ENCODE data around the gene KIFAP3. TPM values are rescaled to one million over a fixed set of nuclear protein-coding genes. Genes with fewer than 3 reads are reported as not detected.

The KIFAP3 gene
- total and polyA plus RNA-seq, 2 of the 8 experiments (the other 6 are each of a cell fraction or from before 2014, with no cell fraction given) = 1.3 to 3.2 TPM

GRCh38 chr1:170017478-170017877 lies 57.0 kb downstream of the KIFAP3 start:
- H2BK5ac ChIP-seq (ENCODE audit: low read depth, low read length) = no peak overlapping the region
- H3K36me3 ChIP-seq (ENCODE audit: control insufficient read depth in 2 of 4, insufficient read depth in 4 of 4, low read length in 3 of 4) = no peaks in the 10 kb centered on the region
- no peak overlapping the region for H3K18ac ChIP-seq (ENCODE audit: extremely low read depth, low read length)
- no peak overlapping the region for H3K23ac ChIP-seq (ENCODE audit: insufficient read length)
- no peak overlapping the region for H3K9ac ChIP-seq (replicated peaks in 1 of 4; ENCODE audit: extremely low read depth in 1 of 4, low read depth in 3 of 4, low read length in 3 of 4)
- no peaks in the 10 kb centered on the region for H4K20me1 ChIP-seq (replicated peaks in 1 of 2; ENCODE audit: control insufficient read depth in 1 of 2, insufficient read depth in 2 of 2, low read length in 2 of 2)
- H2AK5ac ChIP-seq (ENCODE audit: low read depth, low read length) = no peak overlapping the region
- H3K79me2 ChIP-seq (ENCODE audit: control insufficient read depth in 1 of 2, insufficient read depth in 2 of 2, low read length in 2 of 2) = no peaks in the 10 kb centered on the region
- 89% methylated on average over 2 of the region's 2 CpGs; no CpG with 5 or more reads in 1 of the 2 experiments for WGBS, 2 experiments (ENCODE audit: extremely low coverage in 1 of 2, insufficient coverage in 1 of 2, insufficient read length in 1 of 2, insufficient replicate concordance in 2 of 2, low coverage in 1 of 2, low lambda C conversion rate in 2 of 2, missing lambda C conversion rate in 1 of 2)
- no peaks in the 10 kb centered on the region for H3K4me1 ChIP-seq (replicated peaks in 1 of 4; ENCODE audit: control insufficient read depth in 3 of 4, insufficient read depth in 4 of 4, low read length in 3 of 4)
- no peak overlapping the region for H3K4ac ChIP-seq (replicated peaks; ENCODE audit: insufficient read length, low read depth, low read length)
- no peak for FAIRE-seq
- H3K4me3 ChIP-seq (ENCODE audit: extremely low read depth in 1 of 4, insufficient read depth in 2 of 4, low read depth in 3 of 4, low read length in 4 of 4) = no peak overlapping the region
- no peak overlapping the region for H2BK15ac ChIP-seq (ENCODE audit: low read length)
- H2AFZ ChIP-seq (ENCODE audit: low read length) = no peak overlapping the region
- H4K5ac ChIP-seq (ENCODE audit: insufficient read length, low read depth, low read length) = no peak overlapping the region
- no peak overlapping the region for H3K4me2 ChIP-seq (ENCODE audit: insufficient read depth in 1 of 2, low read depth in 2 of 2, low read length in 2 of 2)
- CTCF ChIA-PET (ENCODE audit: partially characterized antibody) = no interaction called here
- H3K79me1 ChIP-seq (ENCODE audit: low read depth, low read length) = no peaks in the 10 kb centered on the region
- no peak overlapping the region for H2BK120ac ChIP-seq (replicated peaks; ENCODE audit: low read depth, low read length)
- H3K14ac ChIP-seq (ENCODE audit: insufficient read length) = no peak overlapping the region
- no peaks in the 10 kb centered on the region for H3K23me2 ChIP-seq (ENCODE audit: low read depth, low read length)
- H2BK12ac ChIP-seq (ENCODE audit: low read depth, low read length) = no peak overlapping the region
- no peaks in the 10 kb centered on the region for H3K9me3 ChIP-seq (ENCODE audit: insufficient read depth in 2 of 2, low read depth in 1 of 2, low read length in 1 of 2)
- no peak for DNase-seq (ENCODE audit: low read depth in 1 of 2, low spot score in 2 of 2)
- H2BK20ac ChIP-seq (ENCODE audit: low read length) = no peak overlapping the region
- H3K56ac ChIP-seq (replicated peaks; ENCODE audit: insufficient read length, low read depth, low read length) = no peak overlapping the region
- H4K8ac ChIP-seq (ENCODE audit: extremely low read depth, insufficient read depth, low read length) = no peak overlapping the region
- H3K27ac ChIP-seq (ENCODE audit: low read depth, low read length) = no peak overlapping the region
- no peaks in the 10 kb centered on the region for H3K27me3 ChIP-seq (replicated peaks in 1 of 4; ENCODE audit: control insufficient read depth in 3 of 4, extremely low read depth in 1 of 4, insufficient read depth in 3 of 4, low read length in 3 of 4)
- no peak overlapping the region for H4K91ac ChIP-seq (replicated peaks; ENCODE audit: insufficient read length, low read length)
- POLR2A ChIA-PET (ENCODE audit: partially characterized antibody) = no interaction called here
- TF ChIP-seq CTCF (IDR thresholded peaks at IDR 0.05; ENCODE audit: control extremely low read depth in 1 of 3, insufficient read depth in 1 of 3, low read depth in 1 of 3, low read length in 3 of 3) (no peak), TBP (IDR thresholded peaks at IDR 0.05; ENCODE audit: low read depth, low read length) (no peak), TAF7 (optimal IDR thresholded peaks at IDR 0.05; ENCODE audit: borderline replicate concordance, low read depth, low read length) (no peak), KDM5A (IDR thresholded peaks at IDR 0.05; ENCODE audit: low read length) (no peak), SRF (IDR thresholded peaks at IDR 0.05; ENCODE audit: low read depth, low read length) (no peak), RFX5 (IDR thresholded peaks at IDR 0.05; ENCODE audit: borderline replicate concordance, low read depth, low read length) (no peak), EZH2 (IDR thresholded peaks at IDR 0.05; ENCODE audit: low read depth, low read length, severe bottlenecking) (no peak), FOSL1 (IDR thresholded peaks at IDR 0.05; ENCODE audit: insufficient read depth, low read depth, low read length) (no peak), MAFK (IDR thresholded peaks at IDR 0.05; ENCODE audit: low read depth, low read length) (no peak), YY1 (IDR thresholded peaks at IDR 0.05; ENCODE audit: low read depth, low read length) (no peak), ZNF274 (IDR thresholded peaks at IDR 0.05; ENCODE audit: borderline replicate concordance, extremely low read depth, low read length) (no peak)
- TF ChIP-seq, protein P1, sequence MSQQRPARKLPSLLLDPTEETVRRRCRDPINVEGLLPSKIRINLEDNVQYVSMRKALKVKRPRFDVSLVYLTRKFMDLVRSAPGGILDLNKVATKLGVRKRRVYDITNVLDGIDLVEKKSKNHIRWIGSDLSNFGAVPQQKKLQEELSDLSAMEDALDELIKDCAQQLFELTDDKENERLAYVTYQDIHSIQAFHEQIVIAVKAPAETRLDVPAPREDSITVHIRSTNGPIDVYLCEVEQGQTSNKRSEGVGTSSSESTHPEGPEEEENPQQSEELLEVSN (IDR thresholded peaks at IDR 0.05) = no peak

Data from H1 (cell line).